Measurements from ENCODE around the gene C19orf25.

DNA sequence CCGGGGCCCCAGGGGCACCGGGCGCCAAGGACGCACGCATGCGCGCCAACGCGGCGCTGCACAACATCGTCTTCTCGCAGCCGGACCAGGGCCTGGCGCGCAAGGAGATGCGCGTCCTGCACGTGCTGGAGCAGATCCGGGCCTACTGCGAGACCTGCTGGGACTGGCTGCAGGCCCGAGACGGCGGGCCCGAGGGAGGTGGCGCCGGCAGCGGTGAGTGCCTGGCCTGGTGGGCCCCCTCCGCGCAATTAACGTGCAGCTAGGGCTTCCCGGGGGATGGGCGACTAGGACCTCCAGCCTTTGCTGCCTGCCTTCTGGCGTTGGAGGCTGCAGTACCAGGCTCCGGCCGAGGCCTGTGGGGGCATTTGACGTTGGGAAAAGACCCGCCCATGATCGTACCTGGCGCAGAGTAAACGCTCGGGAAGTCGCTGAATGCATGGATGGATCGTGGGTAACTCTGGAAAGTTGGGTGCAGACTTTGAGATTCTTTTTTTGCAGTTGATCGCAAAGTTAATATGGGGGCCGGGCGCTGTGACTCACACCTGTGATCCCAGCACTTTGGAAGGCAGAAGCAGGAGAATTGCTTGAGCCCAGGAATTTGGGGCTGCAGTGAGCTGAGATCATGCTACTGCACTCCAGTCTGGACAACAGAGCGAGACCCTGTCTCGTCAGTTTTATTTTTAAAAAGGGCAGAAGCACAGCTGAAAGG lies 21.8 kb downstream of the C19orf25 start:
- TF ChIP-seq TAF1 (IDR thresholded peaks at IDR 0.05; ENCODE audit: low read depth, low read length) (no peak), POLR2AphosphoS5 (IDR thresholded peaks at IDR 0.05; ENCODE audit: low read depth, low read length) (no peak), SPI1 (IDR thresholded peaks at IDR 0.05; ENCODE audit: low read depth, low read length) (no peak), POLR2A (IDR thresholded peaks at IDR 0.05; ENCODE audit: low read depth, low read length) (no peak), POU2F2 (IDR thresholded peaks at IDR 0.05; ENCODE audit: low read depth, low read length) (no peak)
